ENCODE data around the gene C17orf78. TPM values are rescaled to one million over a fixed set of nuclear protein-coding genes. Genes with fewer than 3 reads are reported as not detected.
A peak's percentile ranks its signal among the peaks of the same experiment; 100 is the strongest.

Gene C17orf78
- total RNA-seq, 2 donors from 2014 or later: not detected

DNA sequence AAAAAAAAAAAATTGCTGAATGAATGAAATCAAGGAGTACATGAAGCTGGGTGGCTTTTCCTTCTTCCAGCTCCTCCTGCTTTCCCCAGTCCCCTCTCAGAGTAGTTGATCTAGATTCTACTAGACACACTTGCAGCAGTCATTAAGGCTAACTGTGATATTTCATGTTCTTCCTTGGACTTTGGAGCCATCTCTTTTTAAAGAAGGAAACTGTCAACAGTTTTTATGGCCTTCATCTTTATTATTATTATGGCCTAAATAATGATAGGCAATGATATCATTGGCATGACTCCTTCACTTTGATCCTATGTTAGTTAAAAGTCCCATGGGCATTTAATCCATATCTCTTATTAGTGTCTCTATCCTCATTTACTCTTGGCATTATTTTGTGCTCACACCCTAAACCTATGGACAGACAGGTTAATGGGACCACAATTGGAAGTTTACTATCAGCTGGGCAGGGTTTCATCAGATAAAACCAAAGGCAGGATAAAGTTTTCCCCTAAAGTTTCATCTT is 9.7 kb downstream of the C17orf78 start:
- H3K9me3 Mint-ChIP-seq: no peaks in the 10 kb centered on the region
- H3K4me3 Mint-ChIP-seq: no peak overlapping the region
- no peak overlapping the region for H3K27ac Mint-ChIP-seq
- no peaks in the 10 kb centered on the region for H3K27me3 Mint-ChIP-seq (ENCODE audit: insufficient read depth)
- Histone ChIP-seq H3K4me3 (ENCODE audit: low read length) (no peak overlapping the region), H3K4me1 (ENCODE audit: control insufficient read depth, insufficient read depth, low read length) (no peaks in the 10 kb centered on the region), H3K9me3 (ENCODE audit: control insufficient read depth, low read length) (no peaks in the 10 kb centered on the region), H3K9ac (ENCODE audit: extremely low read depth, low read length, poor library complexity, severe bottlenecking) (no peak overlapping the region), H3K27me3 (ENCODE audit: control insufficient read depth, insufficient read depth, low read length, poor library complexity, severe bottlenecking) (no peaks in the 10 kb centered on the region), H3K27ac (ENCODE audit: low read depth, low read length) (no peak overlapping the region), H3K36me3 (ENCODE audit: control insufficient read depth, insufficient read depth, low read length) (no peaks in the 10 kb centered on the region)
- TF ChIP-seq, protein P1, sequence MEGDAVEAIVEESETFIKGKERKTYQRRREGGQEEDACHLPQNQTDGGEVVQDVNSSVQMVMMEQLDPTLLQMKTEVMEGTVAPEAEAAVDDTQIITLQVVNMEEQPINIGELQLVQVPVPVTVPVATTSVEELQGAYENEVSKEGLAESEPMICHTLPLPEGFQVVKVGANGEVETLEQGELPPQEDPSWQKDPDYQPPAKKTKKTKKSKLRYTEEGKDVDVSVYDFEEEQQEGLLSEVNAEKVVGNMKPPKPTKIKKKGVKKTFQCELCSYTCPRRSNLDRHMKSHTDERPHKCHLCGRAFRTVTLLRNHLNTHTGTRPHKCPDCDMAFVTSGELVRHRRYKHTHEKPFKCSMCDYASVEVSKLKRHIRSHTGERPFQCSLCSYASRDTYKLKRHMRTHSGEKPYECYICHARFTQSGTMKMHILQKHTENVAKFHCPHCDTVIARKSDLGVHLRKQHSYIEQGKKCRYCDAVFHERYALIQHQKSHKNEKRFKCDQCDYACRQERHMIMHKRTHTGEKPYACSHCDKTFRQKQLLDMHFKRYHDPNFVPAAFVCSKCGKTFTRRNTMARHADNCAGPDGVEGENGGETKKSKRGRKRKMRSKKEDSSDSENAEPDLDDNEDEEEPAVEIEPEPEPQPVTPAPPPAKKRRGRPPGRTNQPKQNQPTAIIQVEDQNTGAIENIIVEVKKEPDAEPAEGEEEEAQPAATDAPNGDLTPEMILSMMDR (conservative IDR thresholded peaks at IDR 0.05): no peak
- no peaks in the 10 kb centered on the region for H3K4me1 Mint-ChIP-seq
- DNase-seq: no peak
- H3K36me3 Mint-ChIP-seq (ENCODE audit: low read depth): no peaks in the 10 kb centered on the region

DNA sequence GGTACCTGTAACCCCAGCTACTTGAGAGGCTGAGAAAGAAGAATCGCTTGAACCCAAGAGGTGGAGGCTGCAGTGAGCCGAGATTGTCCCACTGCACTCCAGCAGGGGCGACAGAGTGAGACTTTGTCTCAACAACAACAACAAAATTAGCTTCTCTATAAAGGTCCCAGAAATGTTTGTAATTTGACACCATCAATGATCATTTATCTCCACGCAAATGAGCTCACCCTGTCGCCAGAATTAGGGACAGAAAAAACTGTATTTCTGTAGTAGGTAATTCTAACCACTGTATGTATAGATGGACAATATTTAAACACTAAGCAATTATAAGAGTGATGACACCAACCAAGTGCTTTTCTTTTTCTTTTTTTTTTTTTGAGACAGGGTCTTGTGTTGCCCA is 10.7 kb downstream of the C17orf78 start:
- no peak overlapping the region for H3K9ac ChIP-seq (ENCODE audit: extremely low read depth, low read length, poor library complexity, severe bottlenecking)
- TF ChIP-seq, protein P1 (conservative IDR thresholded peaks at IDR 0.05): peak; percentile 47
- H3K4me1 ChIP-seq (ENCODE audit: control insufficient read depth, insufficient read depth, low read length): no peaks in the 10 kb centered on the region
- no peaks in the 10 kb centered on the region for H3K36me3 ChIP-seq (ENCODE audit: control insufficient read depth, insufficient read depth, low read length)
- Mint-ChIP-seq H3K36me3 (ENCODE audit: low read depth) (no peaks in the 10 kb centered on the region), H3K9me3 (no peaks in the 10 kb centered on the region), H3K4me1 (no peaks in the 10 kb centered on the region), H3K4me3 (no peak overlapping the region), H3K27me3 (ENCODE audit: insufficient read depth) (no peaks in the 10 kb centered on the region), H3K27ac (no peak overlapping the region)
- 91 to 100% methylated on average over 2 to 5 of the region's 5 CpGs for WGBS, 2 experiments (ENCODE audit: insufficient coverage in 1 of 2, insufficient read length in 1 of 2)
- no peak overlapping the region for H3K4me3 ChIP-seq (ENCODE audit: low read length)
- H3K9me3 ChIP-seq (ENCODE audit: control insufficient read depth, low read length): no peaks in the 10 kb centered on the region
- no peaks in the 10 kb centered on the region for H3K27me3 ChIP-seq (ENCODE audit: control insufficient read depth, insufficient read depth, low read length, poor library complexity, severe bottlenecking)
- no peak for DNase-seq
- no peak overlapping the region for H3K27ac ChIP-seq (ENCODE audit: low read depth, low read length)

DNA sequence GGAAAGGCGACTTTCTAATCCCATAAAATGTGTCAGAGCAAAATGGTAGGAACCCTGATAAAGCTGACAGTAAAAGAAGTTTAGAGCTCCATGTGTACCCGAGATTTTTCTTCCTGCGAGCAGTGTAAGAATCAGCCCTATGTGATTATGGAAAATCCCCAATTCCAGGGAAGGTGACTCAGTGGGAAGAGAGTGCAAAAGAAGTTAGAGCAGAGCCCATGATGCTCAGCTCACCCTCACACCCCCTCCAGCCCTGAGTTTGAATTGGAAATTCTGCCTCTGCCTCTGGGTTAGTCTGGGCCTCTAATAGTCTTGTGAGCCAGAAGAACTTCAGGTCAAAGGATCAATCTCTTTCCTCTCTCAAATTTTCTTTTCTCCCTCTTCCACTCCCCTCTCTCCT is 12.5 kb downstream of the C17orf78 start:
- Histone ChIP-seq H3K9me3 (ENCODE audit: control insufficient read depth, low read length) (no peaks in the 10 kb centered on the region), H3K27me3 (ENCODE audit: control insufficient read depth, insufficient read depth, low read length, poor library complexity, severe bottlenecking) (no peaks in the 10 kb centered on the region), H3K4me1 (ENCODE audit: control insufficient read depth, insufficient read depth, low read length) (peaks cover 3% of the 10 kb centered on the region), H3K36me3 (ENCODE audit: control insufficient read depth, insufficient read depth, low read length) (no peaks in the 10 kb centered on the region), H3K9ac (ENCODE audit: extremely low read depth, low read length, poor library complexity, severe bottlenecking) (no peak overlapping the region), H3K4me3 (ENCODE audit: low read length) (no peak overlapping the region), H3K27ac (ENCODE audit: low read depth, low read length) (no peak overlapping the region)
- Mint-ChIP-seq H3K4me3 (no peak overlapping the region), H3K4me1 (peaks cover 5% of the 10 kb centered on the region), H3K9me3 (no peaks in the 10 kb centered on the region), H3K27me3 (ENCODE audit: insufficient read depth) (no peaks in the 10 kb centered on the region), H3K27ac (no peak overlapping the region), H3K36me3 (ENCODE audit: low read depth) (no peaks in the 10 kb centered on the region)
- TF ChIP-seq, protein P1 (conservative IDR thresholded peaks at IDR 0.05): no peak
- no peak for DNase-seq
- 90 to 96% methylated on average over 3 of the region's 3 CpGs for WGBS, 2 experiments (ENCODE audit: insufficient coverage in 1 of 2, insufficient read length in 1 of 2)

All from endodermal cell (in vitro differentiated cells).